HEK293 (cell line): ENCODE measurements around the gene SLC11A2.

Experiments used
- CTCF ChIA-PET: fragments of 350-600 bp; formaldehyde crosslinking; extraction: SDS; loops from one replicate; lab custom pipeline; 2021; ENCODE audit warnings: antibody characterized with exemption; lab: Yijun Ruan, JAX
- POLR2A ChIA-PET: fragments of 300-600 bp; formaldehyde crosslinking; extraction: SDS; loops from one replicate; lab custom pipeline; 2020; ENCODE audit warnings: antibody characterized with exemption, inconsistent platforms; lab: Yijun Ruan, JAX
- H3K27ac ChIP-seq: fragments of 200-500 bp; sonication (Bioruptor generic); 2 replicates; pipeline ENCODE4 v1.5.1; 2014; ENCODE audit warnings: low read depth, low read length, control low read depth, inconsistent platforms; ENCODE audit errors: extremely low read depth
- H3K36me3 ChIP-seq, 2 experiments: fragments of 200-500 bp in 1 of 2; sonication (Bioruptor generic) in 1 of 2; 1 replicate in 1 of 2; 2 replicates in 1 of 2; pipeline ENCODE4 v1.5.1; 2014 to 2017; ENCODE audit warnings: inconsistent platforms in 2 of 2, low read length in 2 of 2; ENCODE audit not compliant: control insufficient read depth in 2 of 2, insufficient read depth in 1 of 2
- H3K4me1 ChIP-seq: fragments of 200-500 bp; sonication (Bioruptor generic); 2 replicates; pipeline ENCODE4 v1.5.1; 2014; ENCODE audit warnings: mild to moderate bottlenecking, low read length, inconsistent platforms; ENCODE audit not compliant: control insufficient read depth, insufficient read depth
- H3K4me3 ChIP-seq: 2 replicates; pipeline ENCODE4 v1.5.1; 2011; ENCODE audit warnings: low read depth, mild to moderate bottlenecking, control low read depth, low read length, moderate library complexity
- H3K9me3 ChIP-seq: fragments of 200-500 bp; sonication (Bioruptor generic); 2 replicates; pipeline ENCODE4 v1.5.1; 2014; ENCODE audit warnings: low read depth, low read length, inconsistent platforms; ENCODE audit not compliant: control insufficient read depth, insufficient read depth
- GLIS2 ChIP-seq: fragments of 450-650 bp; formaldehyde crosslinking; IDR thresholded peaks from 2 replicates; pipeline ENCODE4 v1.5.1; 2016; ENCODE audit warnings: missing biosample characterization, missing genetic modification characterization
- HOXA7 ChIP-seq: sonication (generic); formaldehyde crosslinking; IDR thresholded peaks from 2 replicates; pipeline ENCODE4 v1.8.1; 2022; ENCODE audit warnings: missing genetic modification reagents, borderline replicate concordance
- HOXD13 ChIP-seq: sonication (generic); formaldehyde crosslinking; IDR thresholded peaks from 2 replicates; pipeline ENCODE4 v1.8.0; 2022; ENCODE audit warnings: missing genetic modification reagents, borderline replicate concordance
- RBAK ChIP-seq: fragments of 450-650 bp; formaldehyde crosslinking; IDR thresholded peaks from 2 replicates; pipeline ENCODE4 v1.5.1; 2016; ENCODE audit warnings: missing biosample characterization, missing genetic modification characterization
- SCRT2 ChIP-seq: fragments of 450-650 bp; formaldehyde crosslinking; IDR thresholded peaks from 2 replicates; pipeline ENCODE4 v1.5.1; 2016; ENCODE audit warnings: missing biosample characterization, missing genetic modification characterization
- SETDB1 ChIP-seq: IDR thresholded peaks from one replicate; pipeline ENCODE4 v1.6.1; 2017; ENCODE audit warnings: mild to moderate bottlenecking, low read length, moderate library complexity, mixed read lengths; ENCODE audit not compliant: insufficient read length
- TCF7L2 ChIP-seq: IDR thresholded peaks from 2 replicates; pipeline ENCODE4 v1.6.1; 2011; ENCODE audit warnings: low read depth, mild to moderate bottlenecking, inconsistent platforms, low read length, moderate library complexity, borderline replicate concordance
- WT1 ChIP-seq: fragments of 450-650 bp; formaldehyde crosslinking; IDR thresholded peaks from 2 replicates; pipeline ENCODE4 v1.5.1; 2016; ENCODE audit warnings: missing biosample characterization, missing genetic modification characterization
- ZBTB21 ChIP-seq: fragments of 450-650 bp; formaldehyde crosslinking; IDR thresholded peaks from 2 replicates; pipeline ENCODE4 v1.5.1; 2017; ENCODE audit warnings: missing biosample characterization, missing genetic modification characterization
- ZBTB48 ChIP-seq: fragments of 450-650 bp; formaldehyde crosslinking; IDR thresholded peaks from 2 replicates; pipeline ENCODE4 v1.5.1; 2016; ENCODE audit warnings: missing biosample characterization, missing genetic modification characterization
- ZNF138 ChIP-seq: fragments of 450-650 bp; formaldehyde crosslinking; IDR thresholded peaks from 2 replicates; pipeline ENCODE4 v1.5.1; 2016; ENCODE audit warnings: missing biosample characterization, missing genetic modification characterization, borderline replicate concordance
- ZNF157 ChIP-seq: fragments of 450-650 bp; formaldehyde crosslinking; IDR thresholded peaks from 2 replicates; pipeline ENCODE4 v1.5.1; 2016; ENCODE audit warnings: missing biosample characterization, missing genetic modification characterization
- ZNF174 ChIP-seq: fragments of 450-650 bp; formaldehyde crosslinking; IDR thresholded peaks from 2 replicates; pipeline ENCODE4 v1.5.0; 2017; ENCODE audit warnings: missing biosample characterization, mild to moderate bottlenecking, missing genetic modification characterization
- ZNF211 ChIP-seq: fragments of 450-650 bp; formaldehyde crosslinking; IDR thresholded peaks from 2 replicates; pipeline ENCODE4 v1.5.1; 2016; ENCODE audit warnings: low read depth, missing biosample characterization, missing genetic modification characterization
- ZNF37A ChIP-seq: fragments of 450-650 bp; IDR thresholded peaks from 2 replicates; pipeline ENCODE4 v1.5.1; 2018; ENCODE audit warnings: missing biosample characterization, missing genetic modification characterization
- ZNF544 ChIP-seq: fragments of 450-650 bp; formaldehyde crosslinking; IDR thresholded peaks from 2 replicates; pipeline ENCODE4 v1.5.0; 2017; ENCODE audit warnings: missing biosample characterization, missing genetic modification characterization
- ZNF548 ChIP-seq: fragments of 450-650 bp; formaldehyde crosslinking; IDR thresholded peaks from 2 replicates; pipeline ENCODE4 v1.5.1; 2016; ENCODE audit warnings: missing biosample characterization, missing genetic modification characterization
- ZNF624 ChIP-seq: fragments of 450-650 bp; formaldehyde crosslinking; IDR thresholded peaks from 2 replicates; pipeline ENCODE4 v1.5.1; 2017; ENCODE audit warnings: missing biosample characterization, missing genetic modification characterization
- TF ChIP-seq, protein P1 (sequence below): fragments of 450-650 bp; formaldehyde crosslinking; IDR thresholded peaks from 2 replicates; pipeline ENCODE4 v1.5.1; 2016; ENCODE audit warnings: missing biosample characterization, missing genetic modification characterization
- TF ChIP-seq, protein P2 (sequence below): fragments of 450-650 bp; formaldehyde crosslinking; IDR thresholded peaks from 2 replicates; pipeline ENCODE4; 2016; ENCODE audit warnings: missing biosample characterization, missing genetic modification characterization
- TF ChIP-seq, protein P3 (sequence below): fragments of 450-650 bp; formaldehyde crosslinking; IDR thresholded peaks from 2 replicates; pipeline ENCODE4 v1.5.1; 2016; ENCODE audit warnings: missing biosample characterization, missing genetic modification characterization

The SLC11A2 gene

DNA sequence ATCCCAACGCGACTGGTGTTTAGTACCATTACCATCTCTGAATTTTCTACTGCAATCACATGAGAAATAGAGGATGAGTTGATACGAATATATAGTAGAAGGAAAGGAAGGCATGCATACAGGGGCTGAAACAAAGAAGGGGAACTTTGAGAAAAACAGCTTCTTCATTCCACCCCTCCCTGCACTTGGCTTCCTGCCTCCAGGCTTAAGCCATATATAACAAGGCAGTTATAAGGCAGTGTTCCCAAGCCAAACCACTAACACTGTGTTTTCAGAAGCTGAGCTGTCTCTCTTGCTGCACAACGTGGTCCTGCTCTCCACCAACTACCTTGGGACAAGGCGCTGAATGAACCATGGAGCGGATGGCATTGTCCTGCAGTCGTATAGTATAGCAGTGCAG is 32.9 kb upstream of the SLC11A2 start (continued):
- TF ChIP-seq TCF7L2: no peak

DNA sequence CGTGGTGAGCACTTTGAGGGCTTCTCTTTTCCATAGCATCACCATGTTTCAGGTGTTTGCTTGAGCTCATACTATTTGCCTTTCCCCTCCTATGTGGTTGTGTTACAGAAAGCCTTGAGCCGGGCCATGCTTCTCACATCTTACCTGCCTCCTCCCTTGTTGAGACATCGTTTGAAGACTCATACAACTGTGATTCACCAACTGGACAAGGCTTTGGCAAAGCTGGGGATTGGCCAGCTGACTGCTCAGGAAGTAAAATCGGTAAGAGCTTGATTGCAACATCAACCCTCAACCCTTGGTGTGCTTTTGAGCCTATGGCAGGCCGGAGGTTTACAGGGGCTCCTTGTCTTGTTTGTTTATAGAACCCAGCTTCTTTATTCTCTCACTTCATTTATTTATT is 30.1 kb upstream of the SLC11A2 start:
- CTCF ChIA-PET: interaction anchor here (0.6 kb wide), 1 partner anchor 70 kb away, joined by 3 read pairs; no protein-coding TSS in a partner anchor
- no peaks in the 10 kb centered on the region for H3K9me3 ChIP-seq
- H3K36me3 ChIP-seq: peaks cover 44 to 86% of the 10 kb centered on the region in 2 experiments
- no peaks in the 10 kb centered on the region for H3K4me1 ChIP-seq
- TF ChIP-seq ZNF138 (tag by site-specific recombination) (no peak), HOXA7 (no peak), ZNF544 (tag by site-specific recombination) (no peak), GLIS2 (no peak), SETDB1 (no peak), ZNF211 (no peak), SCRT2 (no peak), WT1 (tag by site-specific recombination) (no peak), ZBTB21 (no peak), ZNF548 (no peak), ZNF37A (tag by site-specific recombination) (no peak), HOXD13 (CRISPR knock-in tag) (no peak), ZNF157 (no peak), RBAK (no peak), ZBTB48 (no peak), ZNF624 (tag by site-specific recombination) (no peak)
- TF ChIP-seq, protein P1, sequence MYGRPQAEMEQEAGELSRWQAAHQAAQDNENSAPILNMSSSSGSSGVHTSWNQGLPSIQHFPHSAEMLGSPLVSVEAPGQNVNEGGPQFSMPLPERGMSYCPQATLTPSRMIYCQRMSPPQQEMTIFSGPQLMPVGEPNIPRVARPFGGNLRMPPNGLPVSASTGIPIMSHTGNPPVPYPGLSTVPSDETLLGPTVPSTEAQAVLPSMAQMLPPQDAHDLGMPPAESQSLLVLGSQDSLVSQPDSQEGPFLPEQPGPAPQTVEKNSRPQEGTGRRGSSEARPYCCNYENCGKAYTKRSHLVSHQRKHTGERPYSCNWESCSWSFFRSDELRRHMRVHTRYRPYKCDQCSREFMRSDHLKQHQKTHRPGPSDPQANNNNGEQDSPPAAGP: no peak
- TF ChIP-seq, protein P2, sequence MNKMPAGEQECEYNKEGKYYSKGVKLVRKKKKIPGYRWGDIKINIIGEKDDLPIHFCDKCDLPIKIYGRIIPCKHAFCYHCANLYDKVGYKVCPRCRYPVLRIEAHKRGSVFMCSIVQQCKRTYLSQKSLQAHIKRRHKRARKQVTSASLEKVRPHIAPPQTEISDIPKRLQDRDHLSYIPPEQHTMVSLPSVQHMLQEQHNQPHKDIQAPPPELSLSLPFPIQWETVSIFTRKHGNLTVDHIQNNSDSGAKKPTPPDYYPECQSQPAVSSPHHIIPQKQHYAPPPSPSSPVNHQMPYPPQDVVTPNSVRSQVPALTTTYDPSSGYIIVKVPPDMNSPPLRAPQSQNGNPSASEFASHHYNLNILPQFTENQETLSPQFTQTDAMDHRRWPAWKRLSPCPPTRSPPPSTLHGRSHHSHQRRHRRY (tag by site-specific recombination): no peak
- TF ChIP-seq, protein P3, sequence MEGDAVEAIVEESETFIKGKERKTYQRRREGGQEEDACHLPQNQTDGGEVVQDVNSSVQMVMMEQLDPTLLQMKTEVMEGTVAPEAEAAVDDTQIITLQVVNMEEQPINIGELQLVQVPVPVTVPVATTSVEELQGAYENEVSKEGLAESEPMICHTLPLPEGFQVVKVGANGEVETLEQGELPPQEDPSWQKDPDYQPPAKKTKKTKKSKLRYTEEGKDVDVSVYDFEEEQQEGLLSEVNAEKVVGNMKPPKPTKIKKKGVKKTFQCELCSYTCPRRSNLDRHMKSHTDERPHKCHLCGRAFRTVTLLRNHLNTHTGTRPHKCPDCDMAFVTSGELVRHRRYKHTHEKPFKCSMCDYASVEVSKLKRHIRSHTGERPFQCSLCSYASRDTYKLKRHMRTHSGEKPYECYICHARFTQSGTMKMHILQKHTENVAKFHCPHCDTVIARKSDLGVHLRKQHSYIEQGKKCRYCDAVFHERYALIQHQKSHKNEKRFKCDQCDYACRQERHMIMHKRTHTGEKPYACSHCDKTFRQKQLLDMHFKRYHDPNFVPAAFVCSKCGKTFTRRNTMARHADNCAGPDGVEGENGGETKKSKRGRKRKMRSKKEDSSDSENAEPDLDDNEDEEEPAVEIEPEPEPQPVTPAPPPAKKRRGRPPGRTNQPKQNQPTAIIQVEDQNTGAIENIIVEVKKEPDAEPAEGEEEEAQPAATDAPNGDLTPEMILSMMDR: no peak
- H3K4me3 ChIP-seq: no peak overlapping the region
- POLR2A ChIA-PET: no interaction called here
- no peak overlapping the region for H3K27ac ChIP-seq

DNA sequence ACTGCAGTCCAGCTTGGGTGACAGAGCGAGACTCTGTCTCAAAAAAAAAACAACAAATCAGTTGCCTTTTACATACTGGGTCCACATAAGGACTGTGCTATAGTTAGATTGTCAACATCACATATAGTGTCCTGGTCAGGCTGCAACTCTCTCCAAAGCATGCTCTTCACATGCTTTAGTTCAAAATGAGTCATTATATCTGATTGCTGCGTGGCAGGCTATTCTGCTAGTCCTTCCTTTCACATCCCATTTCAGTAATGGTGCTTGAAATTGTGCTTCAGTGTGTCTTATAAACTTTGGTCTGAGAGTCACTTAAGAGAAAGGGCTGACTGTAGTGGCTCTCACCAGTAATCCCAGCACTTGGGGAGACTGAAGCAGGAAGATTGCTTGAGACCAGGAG is 28.9 kb upstream of the SLC11A2 start:
- CTCF ChIA-PET: no interaction called here
- H3K9me3 ChIP-seq: no peaks in the 10 kb centered on the region
- no peak for TF ChIP-seq ZNF174
- TF ChIP-seq, all 188 proteins: peak for 0
- Histone ChIP-seq H3K36me3 (peaks cover 48 to 77% of the 10 kb centered on the region in 2 experiments), H3K27ac (no peak overlapping the region), H3K4me3 (no peak overlapping the region), H3K4me1 (no peaks in the 10 kb centered on the region)
- POLR2A ChIA-PET: no interaction called here
